ENCODE results near the gene FAM47E.

Gene FAM47E

DNA sequence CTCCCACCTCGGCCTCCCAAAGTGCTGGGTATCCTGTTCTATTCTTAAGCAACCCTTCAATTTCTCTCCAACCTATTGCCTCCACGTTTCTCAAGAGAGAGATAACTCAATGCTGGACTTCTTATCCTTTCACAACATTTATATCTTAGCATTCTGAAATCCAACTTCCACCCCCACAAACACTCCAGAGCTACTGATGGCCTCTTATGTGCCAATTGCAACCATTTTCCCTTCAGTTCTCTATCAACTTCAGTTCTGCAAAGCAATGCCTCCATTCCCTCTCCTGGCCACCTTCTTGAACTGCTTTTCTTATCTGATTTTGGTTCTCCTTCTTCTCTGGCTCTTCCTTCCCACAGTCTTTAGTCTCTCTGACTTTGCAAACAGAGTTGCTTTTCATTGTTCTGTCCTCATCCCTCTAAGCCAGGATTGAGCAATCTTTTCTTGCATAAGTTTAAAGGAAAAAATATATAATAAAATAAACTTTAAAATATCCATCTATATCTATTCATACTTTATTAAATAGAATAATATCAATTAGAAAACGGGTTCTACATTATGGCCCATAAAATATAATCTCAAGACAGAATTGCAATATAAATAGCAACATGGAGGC, 51.4 kb downstream of the FAM47E start:
- Histone ChIP-seq H3K9me3 (ENCODE audit: control insufficient read depth, insufficient read depth, low read length) (no peaks in the 10 kb centered on the region; the same call in 1 of the 2 replicates), H3K9me2 (replicated peaks; ENCODE audit: control insufficient read depth, low read length) (no peaks in the 10 kb centered on the region), H3K27ac (ENCODE audit: low read depth, low read length) (no peak overlapping the region), H4K20me1 (ENCODE audit: control insufficient read depth, insufficient read depth, low read depth, low read length) (no peaks in the 10 kb centered on the region), H3K79me2 (ENCODE audit: control insufficient read depth, low read length) (no peaks in the 10 kb centered on the region), H3K27me3 (ENCODE audit: control insufficient read depth, low read length) (no peaks in the 10 kb centered on the region), H3K4me2 (ENCODE audit: low read length) (no peak overlapping the region), H3K4me3 (ENCODE audit: low read length) (no peak overlapping the region), H3K4me1 (ENCODE audit: control insufficient read depth, low read length) (no peaks in the 10 kb centered on the region), H3F3A (ENCODE audit: control insufficient read depth, insufficient read depth) (no peaks in the 10 kb centered on the region), H3K36me3 (ENCODE audit: control insufficient read depth, low read length) (no peaks in the 10 kb centered on the region)
- TF ChIP-seq EZH2phosphoT487 (IDR thresholded peaks at IDR 0.05; ENCODE audit: borderline replicate concordance, low read length) = no peak
- TF ChIP-seq, protein P1, sequence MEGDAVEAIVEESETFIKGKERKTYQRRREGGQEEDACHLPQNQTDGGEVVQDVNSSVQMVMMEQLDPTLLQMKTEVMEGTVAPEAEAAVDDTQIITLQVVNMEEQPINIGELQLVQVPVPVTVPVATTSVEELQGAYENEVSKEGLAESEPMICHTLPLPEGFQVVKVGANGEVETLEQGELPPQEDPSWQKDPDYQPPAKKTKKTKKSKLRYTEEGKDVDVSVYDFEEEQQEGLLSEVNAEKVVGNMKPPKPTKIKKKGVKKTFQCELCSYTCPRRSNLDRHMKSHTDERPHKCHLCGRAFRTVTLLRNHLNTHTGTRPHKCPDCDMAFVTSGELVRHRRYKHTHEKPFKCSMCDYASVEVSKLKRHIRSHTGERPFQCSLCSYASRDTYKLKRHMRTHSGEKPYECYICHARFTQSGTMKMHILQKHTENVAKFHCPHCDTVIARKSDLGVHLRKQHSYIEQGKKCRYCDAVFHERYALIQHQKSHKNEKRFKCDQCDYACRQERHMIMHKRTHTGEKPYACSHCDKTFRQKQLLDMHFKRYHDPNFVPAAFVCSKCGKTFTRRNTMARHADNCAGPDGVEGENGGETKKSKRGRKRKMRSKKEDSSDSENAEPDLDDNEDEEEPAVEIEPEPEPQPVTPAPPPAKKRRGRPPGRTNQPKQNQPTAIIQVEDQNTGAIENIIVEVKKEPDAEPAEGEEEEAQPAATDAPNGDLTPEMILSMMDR (IDR thresholded peaks at IDR 0.05; ENCODE audit: low read depth, low read length, poor library complexity, severe bottlenecking) = no peak

DNA sequence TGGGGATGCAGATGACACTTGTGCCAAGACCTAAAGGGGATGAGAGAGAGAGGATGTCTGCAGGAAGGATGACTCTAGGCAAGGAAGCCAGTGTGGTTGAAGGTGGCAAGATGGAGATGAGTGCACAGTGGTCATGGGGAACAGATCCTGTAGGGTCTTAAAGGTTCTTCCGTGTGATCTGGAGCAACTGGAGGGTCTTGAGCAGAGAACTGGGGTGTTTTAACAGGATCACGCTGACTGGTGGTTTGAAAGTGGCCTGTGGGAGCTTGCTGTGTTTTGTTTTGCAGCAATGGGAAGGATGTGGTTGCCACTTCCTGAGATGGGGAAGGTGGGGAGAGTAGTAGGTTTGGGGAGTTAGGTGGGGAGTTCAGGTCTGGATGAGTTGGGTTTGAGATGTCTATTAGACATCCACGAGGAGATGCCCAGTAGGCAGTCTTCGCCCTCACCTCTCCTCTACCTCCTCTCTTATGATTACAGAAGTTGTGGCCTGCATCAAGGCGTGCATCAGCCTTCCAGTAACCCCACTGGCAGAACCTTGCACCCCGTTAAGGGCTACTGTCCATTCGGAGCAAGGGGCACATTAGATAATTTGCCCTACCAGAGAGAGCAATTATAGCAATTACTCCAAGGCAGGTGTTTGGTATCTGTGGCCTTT, 53.6 kb downstream of the FAM47E start:
- Histone ChIP-seq H3K4me1 (ENCODE audit: control insufficient read depth, low read length) (no peaks in the 10 kb centered on the region), H3K27me3 (ENCODE audit: control insufficient read depth, low read length) (no peaks in the 10 kb centered on the region), H3K4me3 (ENCODE audit: low read length) (no peak overlapping the region), H3K36me3 (ENCODE audit: control insufficient read depth, low read length) (no peaks in the 10 kb centered on the region), H3K4me2 (ENCODE audit: low read length) (no peak overlapping the region), H3K79me2 (ENCODE audit: control insufficient read depth, low read length) (no peaks in the 10 kb centered on the region), H3K9me2 (replicated peaks; ENCODE audit: control insufficient read depth, low read length) (no peaks in the 10 kb centered on the region), H3F3A (ENCODE audit: control insufficient read depth, insufficient read depth) (no peaks in the 10 kb centered on the region), H3K9me3 (ENCODE audit: control insufficient read depth, insufficient read depth, low read length) (no peaks in the 10 kb centered on the region; the same call in 1 of the 2 replicates), H4K20me1 (ENCODE audit: control insufficient read depth, insufficient read depth, low read depth, low read length) (no peaks in the 10 kb centered on the region), H3K27ac (ENCODE audit: low read depth, low read length) (no peak overlapping the region)
- TF ChIP-seq, protein P1 (IDR thresholded peaks at IDR 0.05; ENCODE audit: low read depth, low read length, poor library complexity, severe bottlenecking) = no peak
- TF ChIP-seq EZH2phosphoT487 (IDR thresholded peaks at IDR 0.05; ENCODE audit: borderline replicate concordance, low read length) = no peak

DNA sequence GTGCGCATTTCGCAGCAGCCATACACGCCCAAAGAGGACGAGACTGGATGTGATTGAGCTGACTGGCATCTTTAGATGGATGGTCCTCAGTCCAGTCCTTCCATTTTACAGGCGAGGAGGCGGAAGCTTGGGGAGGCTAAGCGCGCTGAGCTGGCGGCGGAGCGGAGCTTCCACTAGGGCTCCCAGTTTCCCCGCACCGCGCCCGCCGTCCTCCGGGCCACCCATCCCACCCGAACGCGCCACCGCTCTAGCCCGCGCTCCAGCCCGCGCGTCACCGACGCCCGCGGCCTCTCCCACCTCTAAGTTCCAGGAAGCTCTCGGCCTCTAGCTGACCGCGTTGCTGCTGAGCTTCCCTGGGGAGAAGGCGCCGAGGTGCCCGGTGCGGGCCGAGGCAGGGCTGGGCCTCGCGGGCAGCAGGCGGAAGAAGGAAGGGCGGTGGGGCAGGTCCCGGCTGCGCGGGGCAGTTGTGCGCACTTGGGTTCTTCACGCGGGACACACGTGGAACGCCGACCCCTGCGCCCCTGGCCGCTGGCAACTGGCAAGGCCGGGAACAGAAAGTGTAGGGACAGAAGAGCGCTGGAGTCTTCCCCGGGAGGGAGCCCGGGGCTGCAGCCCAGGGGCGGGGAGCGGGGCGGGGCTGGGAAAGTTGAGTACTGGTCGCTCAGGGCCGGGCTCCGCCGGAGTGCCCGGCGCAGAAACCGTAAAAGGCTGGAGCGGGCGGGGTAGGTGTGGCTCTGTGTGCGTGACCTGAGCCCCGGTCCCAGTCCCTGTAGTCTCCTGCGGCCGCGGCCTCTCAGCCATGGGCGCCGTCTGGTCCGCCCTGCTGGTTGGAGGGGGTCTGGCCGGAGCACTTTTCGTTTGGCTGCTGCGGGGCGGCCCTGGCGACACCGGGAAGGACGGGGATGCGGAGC, 54.7 kb downstream of the FAM47E start, which contains the start of gene STBD1:
Gene STBD1 (plus strand): TSS at position 763 of the 911 bp plus-strand sequence. CDS start 37 bp downstream, at position 800.
- H3K27ac ChIP-seq (ENCODE audit: low read depth, low read length) = no peak within 1 kb of the TSS
- H3K9me3 ChIP-seq (ENCODE audit: control insufficient read depth, insufficient read depth, low read length) = no peaks in the 10 kb centered on the region; the same call in 1 of the 2 replicates
- H3K9me2 ChIP-seq (replicated peaks; ENCODE audit: control insufficient read depth, low read length) = no peaks in the 10 kb centered on the region
- no peaks in the 10 kb centered on the region for H3K79me2 ChIP-seq (ENCODE audit: control insufficient read depth, low read length)
- no peak within 1 kb of the TSS for H3K4me3 ChIP-seq (ENCODE audit: low read length)
- H3K4me2 ChIP-seq (ENCODE audit: low read length) = no peak within 1 kb of the TSS
- H4K20me1 ChIP-seq (ENCODE audit: control insufficient read depth, insufficient read depth, low read depth, low read length) = no peaks in the 10 kb centered on the region
- TF ChIP-seq, protein P1 (IDR thresholded peaks at IDR 0.05; ENCODE audit: low read depth, low read length, poor library complexity, severe bottlenecking) = no peak
- TF ChIP-seq EZH2phosphoT487 (IDR thresholded peaks at IDR 0.05; ENCODE audit: borderline replicate concordance, low read length) = no peak
- no peaks in the 10 kb centered on the region for H3K4me1 ChIP-seq (ENCODE audit: control insufficient read depth, low read length)
- no peaks in the 10 kb centered on the region for H3K36me3 ChIP-seq (ENCODE audit: control insufficient read depth, low read length)
- H3F3A ChIP-seq (ENCODE audit: control insufficient read depth, insufficient read depth) = no peaks in the 10 kb centered on the region
- no peaks in the 10 kb centered on the region for H3K27me3 ChIP-seq (ENCODE audit: control insufficient read depth, low read length)

Measured in DOHH2 (cell line).